Cardiac fibroblast (primary cell): ENCODE results near the gene ALOX5.

Experiments
- DNase-seq, 2 donors: peaks; one replicate each; pipeline versions ENCODE4 v3.0.0 to v3.0.0-alpha.2; 2010; ENCODE audit warnings: low read depth in 2 of 2
- H3K4me3 ChIP-seq, 2 donors: replicated peaks in 1 of 2; 1 replicate in 1 of 2; 2 replicates in 1 of 2; pipeline ENCODE4 v1.5.1; 2011; ENCODE audit warnings: low read depth in 2 of 2, low read length in 2 of 2, mild to moderate bottlenecking in 2 of 2, moderate library complexity in 1 of 2
- CTCF ChIP-seq: IDR thresholded peaks from one replicate; pipeline ENCODE4 v1.5.1; 2011; ENCODE audit warnings: low read depth, mild to moderate bottlenecking, low read length, inconsistent platforms

The ALOX5 gene

DNA sequence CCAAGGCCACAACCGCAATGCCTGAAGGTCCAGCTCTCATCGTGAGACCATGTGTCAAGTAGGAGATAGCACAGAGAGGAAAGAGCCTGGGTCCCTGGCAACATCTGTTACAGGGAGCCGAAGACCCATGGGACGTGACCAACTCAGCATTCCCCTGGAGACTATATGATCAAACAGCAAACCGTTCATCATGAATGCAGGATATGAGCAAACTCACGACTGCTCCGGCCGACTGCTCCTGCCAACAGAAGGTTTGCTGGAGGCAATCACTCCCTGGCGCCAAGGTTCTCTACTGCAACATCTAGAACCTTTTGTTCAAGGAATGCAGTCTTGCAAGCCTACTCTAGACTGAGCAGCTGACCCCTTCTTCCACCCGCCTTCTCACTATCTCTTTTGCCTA is 114.3 kb downstream of the ALOX5 start:
- DNase-seq, result no peak
- TF ChIP-seq CTCF, result no peak
- H3K4me3 ChIP-seq, result no peak overlapping the region

GRCh38 chr10:45490277-45490676 is 116.3 kb downstream of the ALOX5 start:
- no peak for TF ChIP-seq CTCF
- DNase-seq, result no peak
- no peak overlapping the region for H3K4me3 ChIP-seq

DNA sequence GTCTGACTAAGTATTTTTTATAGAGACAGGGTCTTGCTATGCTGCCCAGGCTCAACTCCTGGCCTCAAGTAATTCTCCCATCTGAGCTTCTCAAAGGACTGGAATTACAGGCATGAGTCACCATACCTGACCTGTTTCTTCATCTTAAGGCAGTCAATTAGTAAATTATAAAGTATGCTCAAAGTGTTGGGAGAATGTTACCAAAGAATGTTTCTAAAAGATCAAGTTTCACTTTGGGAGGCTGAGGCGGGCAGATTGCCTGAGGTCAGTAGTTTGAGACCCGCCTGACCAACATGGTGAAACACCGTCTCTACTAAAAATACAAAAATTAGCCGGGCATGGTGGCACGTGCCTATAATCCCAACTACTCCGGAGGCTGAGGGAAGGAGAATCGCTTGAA is 117.0 kb downstream of the ALOX5 start:
- DNase-seq, result no peak
- no peak for TF ChIP-seq CTCF
- H3K4me3 ChIP-seq, result no peak overlapping the region
